Brain microvascular endothelial cell (primary cell): ENCODE results near the gene SLC35F1.
A peak's percentile ranks its signal among the peaks of the same experiment; 100 is the strongest.

Source experiments
- DNase-seq: peaks from one replicate; pipeline ENCODE4 v3.0.0-alpha.2; 2020
- H3K27ac ChIP-seq: fragments of 250-450 bp; sonication (Bioruptor Pico); 2 replicates; pipeline ENCODE4 v1.5.1; 2020; ENCODE audit warnings: mild to moderate bottlenecking, moderate library complexity
- H3K27me3 ChIP-seq: fragments of 250-450 bp; sonication (Bioruptor Pico); replicated peaks from 2 replicates; pipeline ENCODE4 v1.5.1; 2020; ENCODE audit warnings: mild to moderate bottlenecking
- H3K36me3 ChIP-seq: fragments of 250-450 bp; sonication (Bioruptor Pico); replicated peaks from 2 replicates; pipeline ENCODE4 v1.5.1; 2020; ENCODE audit warnings: mild to moderate bottlenecking
- H3K4me3 ChIP-seq: 2 replicates; pipeline ENCODE4 v1.5.1; 2011; ENCODE audit warnings: low read depth, mild to moderate bottlenecking, control low read depth, low read length, moderate library complexity
- in situ Hi-C: cut with HindIII; loops from 2 replicates; pipeline ENCODE4 v1.10.0; 2017; ENCODE audit warnings: low sequenced_read_pairs, low pct_ligation_motif_present
- TF ChIP-seq, protein P1 (sequence below): IDR thresholded peaks from 2 replicates; pipeline ENCODE4 v1.5.1; 2011; ENCODE audit warnings: low read depth, mild to moderate bottlenecking, moderate library complexity, low read length, control low read depth, inconsistent platforms; ENCODE audit errors: missing control alignments

The SLC35F1 gene

GRCh38 chr6:118086159-118086558 is 179.1 kb downstream of the SLC35F1 start:
- no peaks in the 10 kb centered on the region for H3K27me3 ChIP-seq
- no peak overlapping the region for H3K27ac ChIP-seq
- TF ChIP-seq, protein P1, sequence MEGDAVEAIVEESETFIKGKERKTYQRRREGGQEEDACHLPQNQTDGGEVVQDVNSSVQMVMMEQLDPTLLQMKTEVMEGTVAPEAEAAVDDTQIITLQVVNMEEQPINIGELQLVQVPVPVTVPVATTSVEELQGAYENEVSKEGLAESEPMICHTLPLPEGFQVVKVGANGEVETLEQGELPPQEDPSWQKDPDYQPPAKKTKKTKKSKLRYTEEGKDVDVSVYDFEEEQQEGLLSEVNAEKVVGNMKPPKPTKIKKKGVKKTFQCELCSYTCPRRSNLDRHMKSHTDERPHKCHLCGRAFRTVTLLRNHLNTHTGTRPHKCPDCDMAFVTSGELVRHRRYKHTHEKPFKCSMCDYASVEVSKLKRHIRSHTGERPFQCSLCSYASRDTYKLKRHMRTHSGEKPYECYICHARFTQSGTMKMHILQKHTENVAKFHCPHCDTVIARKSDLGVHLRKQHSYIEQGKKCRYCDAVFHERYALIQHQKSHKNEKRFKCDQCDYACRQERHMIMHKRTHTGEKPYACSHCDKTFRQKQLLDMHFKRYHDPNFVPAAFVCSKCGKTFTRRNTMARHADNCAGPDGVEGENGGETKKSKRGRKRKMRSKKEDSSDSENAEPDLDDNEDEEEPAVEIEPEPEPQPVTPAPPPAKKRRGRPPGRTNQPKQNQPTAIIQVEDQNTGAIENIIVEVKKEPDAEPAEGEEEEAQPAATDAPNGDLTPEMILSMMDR: no peak
- no peak overlapping the region for H3K4me3 ChIP-seq
- in situ Hi-C loops: no loop called here
- DNase-seq: no peak
- no peaks in the 10 kb centered on the region for H3K36me3 ChIP-seq

DNA sequence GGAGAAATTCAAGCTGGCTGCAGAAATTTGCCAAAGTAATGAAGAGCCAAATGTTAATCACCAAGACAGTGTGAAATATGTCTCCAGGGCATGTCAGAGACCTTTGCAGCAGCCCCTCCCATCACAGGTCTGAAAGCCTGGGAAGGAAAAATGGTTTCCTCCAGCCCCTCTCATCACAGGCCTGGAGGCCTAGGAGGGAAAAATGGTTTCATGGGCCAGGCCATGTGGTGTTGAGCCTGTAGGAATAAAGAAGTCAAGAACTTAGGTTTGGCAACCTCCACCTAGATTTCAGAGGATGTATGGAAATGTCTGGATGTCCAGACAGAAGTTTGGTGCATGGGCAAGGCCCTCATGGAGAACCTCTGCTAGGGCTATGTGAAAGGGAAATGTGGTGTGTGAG is 185.0 kb downstream of the SLC35F1 start:
- no peak overlapping the region for H3K4me3 ChIP-seq
- TF ChIP-seq, protein P1: no peak
- DNase-seq: no peak
- H3K27ac ChIP-seq: no peak overlapping the region
- in situ Hi-C loops: no loop called here
- no peaks in the 10 kb centered on the region for H3K36me3 ChIP-seq
- no peaks in the 10 kb centered on the region for H3K27me3 ChIP-seq

DNA sequence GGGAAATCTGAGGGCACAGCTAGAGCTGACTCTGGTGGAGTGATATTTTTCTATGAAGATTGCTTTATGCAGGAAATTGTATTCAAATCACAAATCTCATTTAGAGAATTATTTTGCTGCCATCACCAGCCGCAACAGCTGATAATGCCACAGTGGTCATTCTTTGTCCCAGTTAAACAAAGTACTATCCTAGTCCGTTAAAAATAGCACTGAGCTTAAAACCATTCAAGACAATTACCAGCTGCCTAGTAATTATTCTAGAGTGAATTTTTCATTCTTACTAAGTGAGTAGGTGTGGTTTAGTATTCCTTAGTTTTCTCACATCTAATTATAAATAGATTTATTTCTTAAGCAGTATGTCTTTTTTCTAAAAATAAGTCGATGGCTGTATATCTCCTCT is 190.5 kb downstream of the SLC35F1 start:
- TF ChIP-seq, protein P1: no peak
- no peaks in the 10 kb centered on the region for H3K27me3 ChIP-seq
- H3K4me3 ChIP-seq: no peak overlapping the region
- no peak for DNase-seq
- H3K36me3 ChIP-seq: no peaks in the 10 kb centered on the region
- in situ Hi-C loops: no loop called here
- no peak overlapping the region for H3K27ac ChIP-seq

- Histone ChIP-seq H3K27me3 (no peaks in the 10 kb centered on the region), H3K4me3 (no peak overlapping the region), H3K27ac (no peak overlapping the region), H3K36me3 (no peaks in the 10 kb centered on the region)
- TF ChIP-seq, protein P1: no peak
- in situ Hi-C loops: no loop called here
- DNase-seq: peak; percentile 9
Observed at GRCh38 chr6:118100717-118101116, 193.7 kb downstream of the SLC35F1 start.

- Histone ChIP-seq H3K27ac (no peak overlapping the region), H3K27me3 (no peaks in the 10 kb centered on the region), H3K36me3 (no peaks in the 10 kb centered on the region), H3K4me3 (no peak overlapping the region)
- in situ Hi-C loops: no loop called here
- no peak for DNase-seq
- TF ChIP-seq, protein P1: no peak
Observed at GRCh38 chr6:118101220-118101619, 194.2 kb downstream of the SLC35F1 start.

DNA sequence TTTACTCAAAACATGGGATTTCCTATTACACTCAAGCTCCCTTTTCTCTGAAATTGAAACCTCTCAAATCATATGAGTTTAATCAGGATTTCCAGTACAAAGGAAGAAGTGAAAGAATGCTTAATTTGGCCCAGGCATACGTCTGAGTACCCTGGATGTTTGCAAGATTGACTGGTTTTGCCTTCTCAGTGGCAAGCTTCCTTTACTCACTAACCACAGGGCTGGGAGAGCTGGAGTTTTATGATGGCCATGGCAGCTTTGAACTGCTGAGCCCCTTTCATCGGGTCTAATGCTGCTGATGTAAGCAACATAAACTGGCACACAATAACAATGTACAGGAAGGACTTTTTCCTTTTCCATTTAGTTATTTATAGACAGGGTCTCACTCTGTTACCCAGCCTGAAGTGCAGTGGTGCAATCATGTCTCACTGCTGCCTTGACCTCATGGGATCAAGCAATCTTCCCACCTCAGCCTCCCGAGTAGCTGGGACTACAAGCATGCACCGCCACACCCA is 194.8 kb downstream of the SLC35F1 start:
- Histone ChIP-seq H3K36me3 (no peaks in the 10 kb centered on the region), H3K4me3 (no peak overlapping the region), H3K27ac (no peak overlapping the region), H3K27me3 (no peaks in the 10 kb centered on the region)
- TF ChIP-seq, protein P1: no peak
- no peak for DNase-seq
- in situ Hi-C loops: no loop called here
